Breast epithelium (tissue), 4 donors: ENCODE results near the gene SCGB2A2. TPM values are rescaled to one million over a fixed set of nuclear protein-coding genes. Genes with fewer than 3 reads are reported as not detected.

Experiments used
- DNase-seq, 2 donors: peaks; one replicate each; pipeline ENCODE4 v3.0.0-alpha.2; 2019; ENCODE audit warnings: low spot score in 2 of 2
- H3K27ac ChIP-seq, 2 donors: fragments of 200-600 bp; sonication (generic) in 1 of 2; one replicate each; pipeline ENCODE4 v1.5.1; 2016 to 2019; ENCODE audit warnings: mild to moderate bottlenecking in 1 of 2
- H3K27me3 ChIP-seq, 2 donors: fragments of 200-600 bp; sonication (generic) in 1 of 2; one replicate each; pipeline versions ENCODE4 v1.5.1 to v1.6.0; 2017 to 2019; ENCODE audit warnings: control low read depth in 1 of 2, mild to moderate bottlenecking in 1 of 2
- H3K36me3 ChIP-seq: fragments of 200-600 bp; one replicate; pipeline ENCODE4 v1.5.1; 2019
- H3K4me1 ChIP-seq, 2 donors: fragments of 200-600 bp; sonication (generic); one replicate each; pipeline ENCODE4 v1.5.1; 2016 to 2019; ENCODE audit warnings: control low read depth in 1 of 2
- H3K4me3 ChIP-seq, 3 donors: fragments of 200-600 bp; sonication (generic); 1 replicate in 2 of 3; 2 replicates in 1 of 3; pipeline ENCODE4 v1.5.1; 2016 to 2019; ENCODE audit warnings: mild to moderate bottlenecking in 3 of 3, moderate library complexity in 2 of 3
- H3K9me3 ChIP-seq, 2 donors: fragments of 200-600 bp; sonication (generic) in 1 of 2; one replicate each; pipeline ENCODE4 v1.5.1; 2016 to 2019; ENCODE audit warnings: control low read depth in 1 of 2
- POLR2A ChIP-seq: fragments of 450-650 bp; IDR thresholded peaks from one replicate; pipeline ENCODE4 v1.6.1; 2016; ENCODE audit warnings: antibody characterized with exemption, mild to moderate bottlenecking, moderate library complexity
- POLR2AphosphoS5 ChIP-seq, 3 donors: sonication (generic); formaldehyde crosslinking; IDR thresholded peaks; one replicate each; pipeline ENCODE4 v1.6.1; 2017; ENCODE audit warnings: antibody characterized with exemption in 3 of 3
- intact Hi-C: fragments of 100-400 bp; cut with DNase I; formaldehyde crosslinking; loops from one replicate; pipeline ENCODE4 v1.15.1; 2023; ENCODE audit warnings: low total_unique reads
- total RNA-seq, 3 donors: library from RNA; depleted of rRNA; stranded (reverse); fragments of >200 nt; gene quantifications; one replicate each; pipeline ENCODE4 v1.1.0, GENCODE V29; 2016
- TF ChIP-seq, protein P1 (sequence below), 3 donors: fragments of 450-650 bp; IDR thresholded peaks; one replicate each; pipeline ENCODE4 v1.5.1; 2016 to 2017; ENCODE audit warnings: antibody characterized with exemption in 3 of 3, mild to moderate bottlenecking in 3 of 3, moderate library complexity in 3 of 3

Gene SCGB2A2
- total RNA-seq, 3 donors from 2014 or later = 1.4 to 2,173 (median 715) TPM

GRCh38 chr11:62280452-62280851 is 10.5 kb downstream of the SCGB2A2 start:
- no peaks in the 10 kb centered on the region for H3K9me3 ChIP-seq
- H3K27me3 ChIP-seq = no peaks in the 10 kb centered on the region
- TF ChIP-seq POLR2AphosphoS5 (IDR thresholded peaks at IDR 0.05) (no peak), POLR2A (no peak)
- TF ChIP-seq, protein P1, sequence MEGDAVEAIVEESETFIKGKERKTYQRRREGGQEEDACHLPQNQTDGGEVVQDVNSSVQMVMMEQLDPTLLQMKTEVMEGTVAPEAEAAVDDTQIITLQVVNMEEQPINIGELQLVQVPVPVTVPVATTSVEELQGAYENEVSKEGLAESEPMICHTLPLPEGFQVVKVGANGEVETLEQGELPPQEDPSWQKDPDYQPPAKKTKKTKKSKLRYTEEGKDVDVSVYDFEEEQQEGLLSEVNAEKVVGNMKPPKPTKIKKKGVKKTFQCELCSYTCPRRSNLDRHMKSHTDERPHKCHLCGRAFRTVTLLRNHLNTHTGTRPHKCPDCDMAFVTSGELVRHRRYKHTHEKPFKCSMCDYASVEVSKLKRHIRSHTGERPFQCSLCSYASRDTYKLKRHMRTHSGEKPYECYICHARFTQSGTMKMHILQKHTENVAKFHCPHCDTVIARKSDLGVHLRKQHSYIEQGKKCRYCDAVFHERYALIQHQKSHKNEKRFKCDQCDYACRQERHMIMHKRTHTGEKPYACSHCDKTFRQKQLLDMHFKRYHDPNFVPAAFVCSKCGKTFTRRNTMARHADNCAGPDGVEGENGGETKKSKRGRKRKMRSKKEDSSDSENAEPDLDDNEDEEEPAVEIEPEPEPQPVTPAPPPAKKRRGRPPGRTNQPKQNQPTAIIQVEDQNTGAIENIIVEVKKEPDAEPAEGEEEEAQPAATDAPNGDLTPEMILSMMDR (IDR thresholded peaks at IDR 0.05) = no peak
- no peak overlapping the region for H3K27ac ChIP-seq
- H3K36me3 ChIP-seq = no peaks in the 10 kb centered on the region
- no peaks in the 10 kb centered on the region for H3K4me1 ChIP-seq
- DNase-seq = no peak
- intact Hi-C loops = no loop called here
- no peak overlapping the region for H3K4me3 ChIP-seq

DNA sequence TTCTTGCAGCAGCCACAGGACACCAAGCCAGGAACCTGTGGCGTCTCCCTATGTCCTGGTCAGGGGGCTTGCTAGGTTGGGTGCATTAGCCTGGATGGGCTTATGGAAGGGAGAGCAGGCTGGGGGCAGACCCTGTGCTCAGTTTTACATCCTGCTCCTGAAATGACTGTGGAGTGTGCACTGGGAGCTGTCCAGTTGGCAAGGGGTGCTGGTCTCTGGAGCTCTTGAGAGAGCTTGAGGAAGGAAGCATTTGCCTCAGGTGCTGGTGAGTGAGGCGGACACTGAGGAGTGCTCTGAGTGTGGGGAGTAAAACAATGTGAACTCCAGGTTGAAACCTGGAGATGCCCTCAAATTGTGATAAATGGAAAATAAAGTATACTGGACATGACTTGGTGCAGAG is 25.5 kb downstream of the SCGB2A2 start:
- TF ChIP-seq POLR2AphosphoS5 (IDR thresholded peaks at IDR 0.05) (no peak), POLR2A (no peak)
- TF ChIP-seq, protein P1 (IDR thresholded peaks at IDR 0.05) = no peak
- H3K36me3 ChIP-seq = no peaks in the 10 kb centered on the region
- no peaks in the 10 kb centered on the region for H3K4me1 ChIP-seq
- H3K9me3 ChIP-seq = no peaks in the 10 kb centered on the region
- H3K27ac ChIP-seq = no peak overlapping the region
- H3K27me3 ChIP-seq = peaks cover 0 to 5% of the 10 kb centered on the region in 2 donors
- intact Hi-C loops = no loop called here
- DNase-seq = no peak
- H3K4me3 ChIP-seq = no peak overlapping the region

DNA sequence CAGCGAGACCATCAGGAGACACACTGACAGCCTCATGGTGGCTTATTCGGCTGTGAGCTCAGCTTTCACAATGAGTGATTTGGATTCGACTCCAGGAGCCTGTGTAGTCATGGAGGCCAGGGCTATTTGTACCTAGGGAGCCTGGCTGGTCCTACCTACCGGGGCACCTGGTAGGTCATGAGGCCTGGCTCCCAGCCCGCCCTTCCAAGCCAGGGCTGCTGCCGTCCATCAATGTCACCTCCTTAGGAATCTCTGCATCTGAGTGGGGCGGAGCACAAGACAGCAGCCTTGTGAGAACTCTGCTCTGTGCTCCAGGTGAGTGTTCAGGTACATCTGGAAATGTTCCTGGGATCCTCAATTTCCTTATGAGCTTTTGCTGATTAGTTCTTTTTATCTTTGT is 29.0 kb downstream of the SCGB2A2 start, which contains the start of gene SCGB1D4:
SCGB1D4 (minus strand) TSS at position 101 of the 400 bp plus-strand sequence; CDS start at position 36, 65 bp downstream.
- intact Hi-C loops = loop anchor here (2.0 kb wide), 1 partner anchor 52 kb away; no protein-coding TSS in a partner anchor
- H3K9me3 ChIP-seq = no peaks in the 10 kb centered on the region

GRCh38 chr11:62306227-62306626 is 36.3 kb downstream of the SCGB2A2 start:
- no peaks in the 10 kb centered on the region for H3K27me3 ChIP-seq
- intact Hi-C loops = no loop called here
- H3K36me3 ChIP-seq = no peaks in the 10 kb centered on the region
- TF ChIP-seq POLR2AphosphoS5 (IDR thresholded peaks at IDR 0.05) (no peak), POLR2A (no peak)
- TF ChIP-seq, protein P1 (IDR thresholded peaks at IDR 0.05) = no peak
- no peaks in the 10 kb centered on the region for H3K9me3 ChIP-seq
- no peaks in the 10 kb centered on the region for H3K4me1 ChIP-seq
- DNase-seq = no peak
- no peak overlapping the region for H3K4me3 ChIP-seq
- no peak overlapping the region for H3K27ac ChIP-seq

More for the DNA sequence above, 29.0 kb downstream of the SCGB2A2 start, which contains the start of gene SCGB1D4:
- H3K36me3 ChIP-seq = no peaks in the 10 kb centered on the region
- peaks cover 0 to 5% of the 10 kb centered on the region in 2 donors for H3K27me3 ChIP-seq
- no peak within 1 kb of the TSS for H3K4me3 ChIP-seq
- no peak for DNase-seq
- no peaks in the 10 kb centered on the region for H3K4me1 ChIP-seq
- H3K27ac ChIP-seq = no peak within 1 kb of the TSS
- TF ChIP-seq, protein P1 (IDR thresholded peaks at IDR 0.05) = no peak
- TF ChIP-seq POLR2AphosphoS5 (IDR thresholded peaks at IDR 0.05) (no peak), POLR2A (no peak)

DNA sequence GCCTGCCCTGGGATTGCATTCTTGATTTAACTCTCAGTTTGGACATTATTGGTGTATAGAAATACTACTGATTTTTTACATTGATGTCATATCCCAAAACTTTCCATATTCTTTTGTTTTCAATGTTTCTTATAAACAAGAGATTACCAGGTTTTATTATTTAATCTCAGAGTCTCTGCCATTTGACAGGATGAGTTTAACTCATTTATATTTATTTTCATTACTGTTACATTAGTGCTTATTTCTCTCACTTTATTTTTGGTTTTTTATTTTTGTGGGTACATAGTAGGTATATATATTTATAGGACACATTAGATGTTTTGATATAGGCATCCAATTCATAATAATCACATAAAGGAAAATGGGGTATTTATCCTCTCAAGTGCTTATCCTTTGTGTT is 38.0 kb downstream of the SCGB2A2 start:
- TF ChIP-seq POLR2AphosphoS5 (IDR thresholded peaks at IDR 0.05) = no peak
- TF ChIP-seq POLR2A = no peak
- TF ChIP-seq, protein P1 (IDR thresholded peaks at IDR 0.05) = no peak
- H3K36me3 ChIP-seq = no peaks in the 10 kb centered on the region
- no peaks in the 10 kb centered on the region for H3K9me3 ChIP-seq
- H3K27me3 ChIP-seq = peaks cover 0 to 4% of the 10 kb centered on the region in 2 donors
- H3K4me1 ChIP-seq = no peaks in the 10 kb centered on the region
- no peak overlapping the region for H3K27ac ChIP-seq
- intact Hi-C loops = no loop called here
- H3K4me3 ChIP-seq = no peak overlapping the region
- DNase-seq = no peak
